Vagina (tissue), 2 donors: ENCODE measurements around the gene LRRC4C.

Experiments used
- CTCF ChIP-seq, 3 experiments: fragments of 450-650 bp in 2 of 3; fragments of 200-600 bp in 1 of 3; sonication (generic) in 1 of 3; IDR thresholded peaks; one replicate each; pipeline ENCODE4 v1.5.1; 2017 to 2019; ENCODE audit warnings: antibody characterized with exemption in 3 of 3, mild to moderate bottlenecking in 2 of 3, moderate library complexity in 2 of 3
- POLR2A ChIP-seq, 2 donors: fragments of 450-650 bp; IDR thresholded peaks; one replicate each; pipeline ENCODE4 v1.6.1; 2017; ENCODE audit warnings: antibody characterized with exemption in 2 of 2, mild to moderate bottlenecking in 2 of 2, moderate library complexity in 2 of 2

DNA sequence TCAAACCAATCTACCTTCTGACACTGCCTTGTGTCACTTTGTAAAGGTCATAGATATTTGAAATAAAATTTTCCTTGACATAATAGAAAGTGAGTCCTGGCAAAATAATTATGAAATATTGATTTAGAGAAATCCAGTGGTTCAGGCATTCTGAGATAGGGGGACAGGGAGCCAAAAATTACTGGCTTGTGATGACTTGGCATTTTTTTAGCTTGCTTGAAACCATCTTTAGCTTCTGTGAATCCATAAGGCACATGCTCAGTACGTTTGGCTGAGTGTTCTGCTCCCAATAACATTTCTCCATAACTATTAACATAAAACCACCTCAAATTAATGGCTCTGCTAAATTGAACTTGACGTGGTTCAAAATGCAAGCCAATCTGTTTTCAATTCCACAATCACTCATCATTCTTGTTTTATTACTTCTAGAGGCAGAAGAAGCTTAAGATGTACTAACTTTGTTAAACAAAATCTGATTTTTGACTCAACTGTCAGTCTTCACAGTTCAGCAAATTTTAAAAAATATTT is 209.0 kb downstream of the LRRC4C start:
- TF ChIP-seq CTCF (IDR thresholded peaks at IDR 0.05) (no peak), POLR2A (IDR thresholded peaks at IDR 0.05) (no peak)
